H1 (cell line): ENCODE results near the gene PPARD. TPM values are rescaled to one million over a fixed set of nuclear protein-coding genes. Genes with fewer than 3 reads are reported as not detected.

Experiments
- CTCF ChIA-PET: fragments of 300-600 bp; sonication (Branson Sonifier 250); formaldehyde crosslinking; loops from one replicate; lab custom pipeline; 2021; ENCODE audit not compliant: partially characterized antibody; lab: Charles Lee
- POLR2A ChIA-PET: fragments of 300-600 bp; sonication (Branson Sonifier 250); formaldehyde crosslinking; loops from one replicate; lab custom pipeline; 2021; ENCODE audit warnings: inconsistent platforms; ENCODE audit not compliant: partially characterized antibody; lab: Charles Lee
- DNase-seq, 2 experiments: peaks; one replicate each; pipeline versions ENCODE4 v3.0.0 to v3.0.0-alpha.2; 2010 to 2022; ENCODE audit warnings: low spot score in 2 of 2, low read depth in 1 of 2, mixed read lengths in 1 of 2
- FAIRE-seq: peaks from 2 replicates; lab custom pipeline; 2011; peaks lifted over from hg19 to GRCh38; lab: Jason Lieb, UNC
- H2AFZ ChIP-seq: 2 replicates; pipeline ENCODE4 v1.8.1; 2012; ENCODE audit warnings: low read length, inconsistent platforms
- H2AK5ac ChIP-seq: 2 replicates; pipeline ENCODE4 v1.6.1; 2013; ENCODE audit warnings: low read depth, low read length
- H2BK120ac ChIP-seq: replicated peaks from 2 replicates; pipeline ENCODE3; 2013; ENCODE audit warnings: low read depth, low read length, inconsistent platforms
- H2BK12ac ChIP-seq: 2 replicates; pipeline ENCODE4 v1.6.1; 2013; ENCODE audit warnings: low read depth, low read length
- H2BK15ac ChIP-seq: 2 replicates; pipeline ENCODE4 v1.6.1; 2013; ENCODE audit warnings: low read length
- H2BK20ac ChIP-seq: 2 replicates; pipeline ENCODE4 v1.6.1; 2013; ENCODE audit warnings: low read length
- H2BK5ac ChIP-seq: 2 replicates; pipeline ENCODE4 v1.6.1; 2013; ENCODE audit warnings: low read depth, low read length
- H3K14ac ChIP-seq: 2 replicates; pipeline ENCODE4 v1.6.1; 2013; ENCODE audit warnings: inconsistent platforms; ENCODE audit not compliant: insufficient read length
- H3K18ac ChIP-seq: 2 replicates; pipeline ENCODE4 v1.6.1; 2013; ENCODE audit warnings: low read length; ENCODE audit errors: extremely low read depth
- H3K23ac ChIP-seq: 2 replicates; pipeline ENCODE4 v1.6.1; 2013; ENCODE audit warnings: inconsistent platforms; ENCODE audit not compliant: insufficient read length
- H3K23me2 ChIP-seq: 2 replicates; pipeline ENCODE4 v1.6.1; 2013; ENCODE audit warnings: low read depth, low read length
- H3K27ac ChIP-seq: 2 replicates; pipeline ENCODE4 v1.6.1; 2011; ENCODE audit warnings: low read depth, low read length, inconsistent platforms
- H3K27me3 ChIP-seq, 4 experiments: replicated peaks in 1 of 4; 1 replicate in 1 of 4; 2 replicates in 3 of 4; pipeline versions ENCODE4 v1.6.1 to v1.8.1; 2011 to 2013; ENCODE audit warnings: low read length in 3 of 4, mild to moderate bottlenecking in 3 of 4, inconsistent platforms in 2 of 4, mixed read lengths in 2 of 4, moderate library complexity in 1 of 4; ENCODE audit not compliant: control insufficient read depth in 3 of 4, insufficient read depth in 3 of 4; ENCODE audit errors: extremely low read depth in 1 of 4
- H3K36me3 ChIP-seq, 4 experiments: 2 replicates each; pipeline versions ENCODE4 v1.6.1 to v1.8.1; 2011 to 2013; ENCODE audit warnings: mild to moderate bottlenecking in 4 of 4, low read length in 3 of 4, moderate library complexity in 2 of 4, control low read depth in 1 of 4, inconsistent platforms in 1 of 4; ENCODE audit not compliant: insufficient read depth in 4 of 4, control insufficient read depth in 2 of 4
- H3K4ac ChIP-seq: replicated peaks from 2 replicates; pipeline ENCODE3; 2013; ENCODE audit warnings: low read length, low read depth, mixed read lengths, inconsistent platforms; ENCODE audit not compliant: insufficient read length
- H3K4me1 ChIP-seq, 4 experiments: replicated peaks in 1 of 4; 1 replicate in 1 of 4; 2 replicates in 3 of 4; pipeline versions ENCODE4 v1.6.1 to v1.8.1; 2011 to 2013; ENCODE audit warnings: low read length in 3 of 4, inconsistent platforms in 2 of 4, mixed read lengths in 1 of 4; ENCODE audit not compliant: insufficient read depth in 4 of 4, control insufficient read depth in 3 of 4
- H3K4me2 ChIP-seq, 2 experiments: 2 replicates each; pipeline versions ENCODE4 v1.6.1 to v1.8.1; 2011 to 2013; ENCODE audit warnings: low read depth in 2 of 2, low read length in 2 of 2, control low read depth in 1 of 2, inconsistent platforms in 1 of 2, mild to moderate bottlenecking in 1 of 2; ENCODE audit not compliant: insufficient read depth in 1 of 2
- H3K4me3 ChIP-seq, 4 experiments: fragments of 200-600, 300-600 bp in 1 of 4; sonication (generic), shearing (Covaris generic), sonication (Bioruptor Twin) in 1 of 4; 2 replicates each; pipeline versions ENCODE4 v1.5.1 to v1.8.1; 2011 to 2016; ENCODE audit warnings: low read length in 4 of 4, low read depth in 3 of 4, control low read depth in 2 of 4, inconsistent platforms in 2 of 4, mild to moderate bottlenecking in 2 of 4, mixed read lengths in 1 of 4, moderate library complexity in 1 of 4; ENCODE audit not compliant: insufficient read depth in 2 of 4; ENCODE audit errors: extremely low read depth in 1 of 4
- H3K56ac ChIP-seq: replicated peaks from 2 replicates; pipeline ENCODE3; 2013; ENCODE audit warnings: low read depth, mild to moderate bottlenecking, mixed read lengths, low read length, inconsistent platforms; ENCODE audit not compliant: insufficient read length
- H3K79me1 ChIP-seq: 2 replicates; pipeline ENCODE4 v1.6.1; 2013; ENCODE audit warnings: low read depth, low read length, control low read depth
- H3K79me2 ChIP-seq, 2 experiments: 2 replicates each; pipeline versions ENCODE4 v1.6.1 to v1.8.1; 2012 to 2013; ENCODE audit warnings: low read length in 2 of 2, mild to moderate bottlenecking in 2 of 2, inconsistent platforms in 1 of 2; ENCODE audit not compliant: insufficient read depth in 2 of 2, control insufficient read depth in 1 of 2
- H3K9ac ChIP-seq, 4 experiments: replicated peaks in 1 of 4; 1 replicate in 1 of 4; 2 replicates in 3 of 4; pipeline versions ENCODE4 v1.6.1 to v1.8.1; 2011 to 2013; ENCODE audit warnings: low read depth in 3 of 4, low read length in 3 of 4, control low read depth in 2 of 4, mild to moderate bottlenecking in 2 of 4, moderate library complexity in 2 of 4, inconsistent platforms in 1 of 4; ENCODE audit errors: extremely low read depth in 1 of 4
- H3K9me3 ChIP-seq, 2 experiments: 2 replicates each; pipeline versions ENCODE4 v1.6.1 to v1.8.1; 2012 to 2013; ENCODE audit warnings: mild to moderate bottlenecking in 2 of 2, moderate library complexity in 2 of 2, control low read depth in 1 of 2, inconsistent platforms in 1 of 2, low read depth in 1 of 2, low read length in 1 of 2, mixed read lengths in 1 of 2; ENCODE audit not compliant: insufficient read depth in 2 of 2
- H4K20me1 ChIP-seq, 2 experiments: replicated peaks in 1 of 2; 2 replicates each; pipeline versions ENCODE3 to v1.8.1; 2011 to 2013; ENCODE audit warnings: inconsistent platforms in 2 of 2, low read length in 2 of 2, mild to moderate bottlenecking in 1 of 2; ENCODE audit not compliant: insufficient read depth in 2 of 2, control insufficient read depth in 1 of 2
- H4K5ac ChIP-seq: 2 replicates; pipeline ENCODE4 v1.6.1; 2013; ENCODE audit warnings: low read length, low read depth, mixed read lengths, inconsistent platforms; ENCODE audit not compliant: insufficient read length
- H4K8ac ChIP-seq: 2 replicates; pipeline ENCODE4 v1.8.0; 2013; ENCODE audit warnings: mild to moderate bottlenecking, moderate library complexity, low read length, inconsistent platforms; ENCODE audit not compliant: insufficient read depth; ENCODE audit errors: extremely low read depth
- H4K91ac ChIP-seq: replicated peaks from 2 replicates; pipeline ENCODE3; 2013; ENCODE audit warnings: low read length, mixed read lengths, inconsistent platforms; ENCODE audit not compliant: insufficient read length
- ASH2L ChIP-seq: fragments of 200-600, 300-600 bp; sonication (generic); IDR thresholded peaks from one replicate; pipeline ENCODE4 v1.7.1; 2017; ENCODE audit warnings: low read length
- WGBS, 2 experiments: shearing (Covaris generic) in 1 of 2; methylation state at CpG; one replicate each; pipeline versions ENCODE4 v1.1.6 to v1.1.7; 2013 to 2015; ENCODE audit warnings: low lambda C conversion rate in 2 of 2, mixed read lengths in 2 of 2, inconsistent platforms in 1 of 2, low coverage in 1 of 2, missing lambda C conversion rate in 1 of 2; ENCODE audit not compliant: insufficient replicate concordance in 2 of 2, insufficient coverage in 1 of 2, insufficient read length in 1 of 2; ENCODE audit errors: extremely low coverage in 1 of 2, missing lambda C conversion rate in 1 of 2; 5-methylcytosine and 5-hydroxymethylcytosine counted together
- polyA plus RNA-seq, 7 experiments: library from polyadenylated mRNA; depleted of rRNA in 3 of 7; stranded (reverse) in 5 of 7; unstranded in 2 of 7; fragments of >200 nt in 5 of 7; fragments of 200-250 nt in 2 of 7; gene quantifications; 1 replicate in 5 of 7; 2 replicates in 1 of 7; 4 replicates in 1 of 7; pipeline versions ENCODE4 v1.2.1 to v1.2.3, GENCODE V29; 2011 to 2013; ENCODE audit warnings: missing spikeins in 2 of 7, mixed read lengths in 2 of 7
- total RNA-seq: library from RNA; stranded (reverse); fragmentation: NEBNext Ultra II Directional; extraction: Animal tissue kit (Norgen Biotek cat#: 25700); gene quantifications from 2 replicates; pipeline ENCODE4 v1.2.1, GENCODE V29; 2021

The PPARD gene
- total and polyA plus RNA-seq, 2 of the 8 experiments (the other 6 are each of a cell fraction or from before 2014, with no cell fraction given), result 14.6 to 14.9 TPM

GRCh38 chr6:35356391-35356790 is 14.0 kb downstream of the PPARD start:
- Histone ChIP-seq H3K23ac (no peak overlapping the region), H2BK120ac (no peak overlapping the region), H3K9me3 (no peaks in the 10 kb centered on the region), H3K27ac (no peak overlapping the region), H2AFZ (no peak overlapping the region), H3K9ac (no peak overlapping the region), H3K4ac (no peak overlapping the region), H3K79me2 (no peaks in the 10 kb centered on the region), H3K4me2 (no peak overlapping the region), H3K56ac (no peak overlapping the region), H4K20me1 (no peaks in the 10 kb centered on the region), H3K23me2 (no peaks in the 10 kb centered on the region), H3K14ac (no peak overlapping the region), H2BK15ac (no peak overlapping the region), H3K27me3 (no peaks in the 10 kb centered on the region), H3K36me3 (peaks cover 0 to 9% (median 4%) of the 10 kb centered on the region in 4 experiments; a peak in 3 of 8 replicates), H2BK20ac (no peak overlapping the region), H3K18ac (no peak overlapping the region), H4K8ac (no peak overlapping the region), H2AK5ac (no peak overlapping the region), H3K79me1 (no peaks in the 10 kb centered on the region; the same call in 1 of the 2 replicates), H3K4me1 (peaks cover 4 to 17% (median 11%) of the 10 kb centered on the region in 4 experiments), H4K91ac (no peak overlapping the region), H3K4me3 (no peak overlapping the region), H4K5ac (no peak overlapping the region), H2BK12ac (no peak overlapping the region), H2BK5ac (no peak overlapping the region)
- CTCF ChIA-PET, result interaction anchor here (0.9 to 1.6 kb wide), 5 partner anchors 13 to 90 kb away, joined by 3 to 7 read pairs (median 3); partner anchors contain the start of gene DEF6
- WGBS, 2 experiments, result 86% methylated on average over 1 of the region's 1 CpG; no CpG with 5 or more reads in 1 of the 2 experiments
- no peak for TF ChIP-seq ASH2L
- POLR2A ChIA-PET, result no interaction called here
- DNase-seq (no peak), FAIRE-seq (no peak)
